HL-60 (cell line): ENCODE measurements around the gene SLC7A4.

ENCODE experiments used
- DNase-seq, 2 experiments: peaks; one replicate each; pipeline ENCODE4 v3.0.0-alpha.2; 2010 to 2020; ENCODE audit warnings: low read depth in 1 of 2, low spot score in 1 of 2
- H3K27ac ChIP-seq: fragments of 250-450 bp; sonication (Bioruptor Pico); replicated peaks from 2 replicates; pipeline ENCODE4 v1.5.1; 2020; ENCODE audit warnings: mild to moderate bottlenecking, moderate library complexity
- H3K27me3 ChIP-seq: fragments of 250-450 bp; sonication (Bioruptor Pico); 2 replicates; pipeline ENCODE4 v1.5.1; 2021; ENCODE audit warnings: mild to moderate bottlenecking, moderate library complexity; ENCODE audit not compliant: insufficient read depth, poor library complexity, severe bottlenecking
- H3K4me3 ChIP-seq: replicated peaks from 2 replicates; pipeline ENCODE4 v1.5.1; 2011; ENCODE audit warnings: mild to moderate bottlenecking, control low read depth, low read length; ENCODE audit not compliant: insufficient read depth
- GABPA ChIP-seq: IDR thresholded peaks from 2 replicates; pipeline ENCODE4 v1.6.1; 2012; ENCODE audit warnings: low read depth
- POLR2AphosphoS5 ChIP-seq: IDR thresholded peaks from 2 replicates; pipeline ENCODE4 v1.6.1; 2012; ENCODE audit warnings: low read depth
- SPI1 ChIP-seq: IDR thresholded peaks from 2 replicates; pipeline ENCODE4 v1.6.1; 2012; ENCODE audit warnings: low read depth, mild to moderate bottlenecking, borderline replicate concordance
- TF ChIP-seq, protein P1 (sequence below): IDR thresholded peaks from 2 replicates; pipeline ENCODE4 v1.6.1; 2012; ENCODE audit warnings: low read depth; ENCODE audit not compliant: insufficient replicate concordance
- TF ChIP-seq, protein P2 (sequence below): IDR thresholded peaks from one replicate; pipeline ENCODE4 v1.5.1; 2011; ENCODE audit warnings: low read length, control low read depth, inconsistent platforms; ENCODE audit not compliant: insufficient read depth

Gene SLC7A4

DNA sequence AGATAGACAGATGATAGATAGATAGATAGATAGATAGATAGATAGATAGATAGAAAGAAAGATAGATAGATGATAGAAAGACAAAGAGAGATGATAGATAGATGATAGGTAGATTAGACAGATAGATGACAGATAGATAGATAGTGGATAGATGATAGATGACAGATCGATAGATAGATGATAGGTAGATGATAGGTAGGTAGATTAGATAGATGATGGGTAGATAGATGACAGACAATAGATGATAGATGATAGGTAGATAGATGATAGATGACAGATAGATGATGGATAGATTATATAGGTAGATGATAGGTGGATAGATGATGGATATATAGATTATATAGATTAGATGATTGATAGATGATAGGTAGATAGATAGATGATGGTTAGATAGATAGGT is 46.0 kb downstream of the SLC7A4 start:
- no peak overlapping the region for H3K4me3 ChIP-seq
- H3K27me3 ChIP-seq = no peaks in the 10 kb centered on the region
- no peak for TF ChIP-seq POLR2AphosphoS5
- TF ChIP-seq GABPA = no peak
- TF ChIP-seq, protein P1, sequence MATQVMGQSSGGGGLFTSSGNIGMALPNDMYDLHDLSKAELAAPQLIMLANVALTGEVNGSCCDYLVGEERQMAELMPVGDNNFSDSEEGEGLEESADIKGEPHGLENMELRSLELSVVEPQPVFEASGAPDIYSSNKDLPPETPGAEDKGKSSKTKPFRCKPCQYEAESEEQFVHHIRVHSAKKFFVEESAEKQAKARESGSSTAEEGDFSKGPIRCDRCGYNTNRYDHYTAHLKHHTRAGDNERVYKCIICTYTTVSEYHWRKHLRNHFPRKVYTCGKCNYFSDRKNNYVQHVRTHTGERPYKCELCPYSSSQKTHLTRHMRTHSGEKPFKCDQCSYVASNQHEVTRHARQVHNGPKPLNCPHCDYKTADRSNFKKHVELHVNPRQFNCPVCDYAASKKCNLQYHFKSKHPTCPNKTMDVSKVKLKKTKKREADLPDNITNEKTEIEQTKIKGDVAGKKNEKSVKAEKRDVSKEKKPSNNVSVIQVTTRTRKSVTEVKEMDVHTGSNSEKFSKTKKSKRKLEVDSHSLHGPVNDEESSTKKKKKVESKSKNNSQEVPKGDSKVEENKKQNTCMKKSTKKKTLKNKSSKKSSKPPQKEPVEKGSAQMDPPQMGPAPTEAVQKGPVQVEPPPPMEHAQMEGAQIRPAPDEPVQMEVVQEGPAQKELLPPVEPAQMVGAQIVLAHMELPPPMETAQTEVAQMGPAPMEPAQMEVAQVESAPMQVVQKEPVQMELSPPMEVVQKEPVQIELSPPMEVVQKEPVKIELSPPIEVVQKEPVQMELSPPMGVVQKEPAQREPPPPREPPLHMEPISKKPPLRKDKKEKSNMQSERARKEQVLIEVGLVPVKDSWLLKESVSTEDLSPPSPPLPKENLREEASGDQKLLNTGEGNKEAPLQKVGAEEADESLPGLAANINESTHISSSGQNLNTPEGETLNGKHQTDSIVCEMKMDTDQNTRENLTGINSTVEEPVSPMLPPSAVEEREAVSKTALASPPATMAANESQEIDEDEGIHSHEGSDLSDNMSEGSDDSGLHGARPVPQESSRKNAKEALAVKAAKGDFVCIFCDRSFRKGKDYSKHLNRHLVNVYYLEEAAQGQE = no peak
- no peak overlapping the region for H3K27ac ChIP-seq
- no peak for DNase-seq

DNA sequence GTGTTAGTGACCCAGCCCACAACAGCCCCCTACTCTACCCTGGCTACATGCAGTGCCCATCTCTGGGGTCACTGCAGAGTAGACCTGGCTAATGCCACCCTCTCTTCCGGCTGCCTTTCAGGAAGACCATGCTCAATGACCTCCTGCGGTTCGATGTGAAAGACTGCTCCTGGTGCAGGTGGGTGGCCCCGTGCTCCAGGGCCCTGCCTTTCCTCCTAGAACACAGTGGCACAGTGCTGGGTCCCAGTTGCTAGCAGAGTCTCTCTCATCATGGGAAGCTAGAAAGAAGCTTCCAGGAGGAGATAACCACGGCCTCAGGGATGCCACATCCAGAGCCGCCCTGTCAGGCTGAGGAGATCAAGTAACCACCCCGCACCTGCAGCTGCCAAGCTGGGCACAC is 46.6 kb downstream of the SLC7A4 start:
- no peak for TF ChIP-seq POLR2AphosphoS5
- no peak for TF ChIP-seq SPI1
- TF ChIP-seq, protein P2, sequence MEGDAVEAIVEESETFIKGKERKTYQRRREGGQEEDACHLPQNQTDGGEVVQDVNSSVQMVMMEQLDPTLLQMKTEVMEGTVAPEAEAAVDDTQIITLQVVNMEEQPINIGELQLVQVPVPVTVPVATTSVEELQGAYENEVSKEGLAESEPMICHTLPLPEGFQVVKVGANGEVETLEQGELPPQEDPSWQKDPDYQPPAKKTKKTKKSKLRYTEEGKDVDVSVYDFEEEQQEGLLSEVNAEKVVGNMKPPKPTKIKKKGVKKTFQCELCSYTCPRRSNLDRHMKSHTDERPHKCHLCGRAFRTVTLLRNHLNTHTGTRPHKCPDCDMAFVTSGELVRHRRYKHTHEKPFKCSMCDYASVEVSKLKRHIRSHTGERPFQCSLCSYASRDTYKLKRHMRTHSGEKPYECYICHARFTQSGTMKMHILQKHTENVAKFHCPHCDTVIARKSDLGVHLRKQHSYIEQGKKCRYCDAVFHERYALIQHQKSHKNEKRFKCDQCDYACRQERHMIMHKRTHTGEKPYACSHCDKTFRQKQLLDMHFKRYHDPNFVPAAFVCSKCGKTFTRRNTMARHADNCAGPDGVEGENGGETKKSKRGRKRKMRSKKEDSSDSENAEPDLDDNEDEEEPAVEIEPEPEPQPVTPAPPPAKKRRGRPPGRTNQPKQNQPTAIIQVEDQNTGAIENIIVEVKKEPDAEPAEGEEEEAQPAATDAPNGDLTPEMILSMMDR = no peak
- no peak for TF ChIP-seq GABPA
- TF ChIP-seq, protein P1 = no peak
- no peak for DNase-seq

DNA sequence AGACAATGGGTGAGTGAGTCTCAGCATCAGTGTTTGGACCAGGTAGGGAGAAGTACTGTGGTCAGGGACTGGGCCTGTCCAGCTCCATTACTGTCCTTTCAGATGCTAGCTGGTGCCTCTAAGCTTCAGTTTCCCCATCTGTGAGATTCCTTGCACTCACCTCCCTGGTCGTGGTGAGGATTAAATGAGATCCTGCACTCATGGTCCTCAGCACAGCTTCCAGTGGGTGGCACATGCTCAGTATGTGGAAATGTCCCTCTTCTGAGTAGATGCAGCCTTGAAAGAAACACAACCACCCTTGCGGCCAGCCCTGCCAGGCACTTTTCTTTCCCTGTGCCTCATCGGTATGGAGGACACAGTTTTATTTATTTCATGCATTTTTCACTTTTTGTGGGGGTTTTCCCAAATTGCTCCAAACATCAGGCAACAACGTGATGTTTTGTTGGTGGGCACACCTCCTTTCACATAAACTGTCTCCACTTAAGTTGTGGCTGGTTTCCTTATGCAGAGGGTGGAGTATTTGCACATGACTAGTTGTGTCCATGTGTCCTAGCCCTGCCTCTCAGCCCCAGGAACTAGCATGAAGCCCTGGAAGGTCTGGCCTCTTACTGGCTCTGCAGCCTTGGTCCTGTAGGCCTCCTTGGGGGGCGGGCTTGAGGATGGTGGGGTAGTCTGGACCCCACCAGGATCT is 49.1 kb downstream of the SLC7A4 start:
- no peaks in the 10 kb centered on the region for H3K27me3 ChIP-seq
- H3K4me3 ChIP-seq = peak overlapping the region; percentile 90
- no peak overlapping the region for H3K27ac ChIP-seq
- no peak for TF ChIP-seq SPI1
- TF ChIP-seq, protein P1 = no peak
- no peak for TF ChIP-seq GABPA
- TF ChIP-seq POLR2AphosphoS5 = no peak
- TF ChIP-seq, protein P2 = no peak
- no peak for DNase-seq

More for the DNA sequence above, 46.6 kb downstream of the SLC7A4 start:
- Histone ChIP-seq H3K4me3 (no peak overlapping the region), H3K27ac (no peak overlapping the region), H3K27me3 (no peaks in the 10 kb centered on the region)
